ENCODE data around the gene SSH2.

- TF ChIP-seq, protein P1, sequence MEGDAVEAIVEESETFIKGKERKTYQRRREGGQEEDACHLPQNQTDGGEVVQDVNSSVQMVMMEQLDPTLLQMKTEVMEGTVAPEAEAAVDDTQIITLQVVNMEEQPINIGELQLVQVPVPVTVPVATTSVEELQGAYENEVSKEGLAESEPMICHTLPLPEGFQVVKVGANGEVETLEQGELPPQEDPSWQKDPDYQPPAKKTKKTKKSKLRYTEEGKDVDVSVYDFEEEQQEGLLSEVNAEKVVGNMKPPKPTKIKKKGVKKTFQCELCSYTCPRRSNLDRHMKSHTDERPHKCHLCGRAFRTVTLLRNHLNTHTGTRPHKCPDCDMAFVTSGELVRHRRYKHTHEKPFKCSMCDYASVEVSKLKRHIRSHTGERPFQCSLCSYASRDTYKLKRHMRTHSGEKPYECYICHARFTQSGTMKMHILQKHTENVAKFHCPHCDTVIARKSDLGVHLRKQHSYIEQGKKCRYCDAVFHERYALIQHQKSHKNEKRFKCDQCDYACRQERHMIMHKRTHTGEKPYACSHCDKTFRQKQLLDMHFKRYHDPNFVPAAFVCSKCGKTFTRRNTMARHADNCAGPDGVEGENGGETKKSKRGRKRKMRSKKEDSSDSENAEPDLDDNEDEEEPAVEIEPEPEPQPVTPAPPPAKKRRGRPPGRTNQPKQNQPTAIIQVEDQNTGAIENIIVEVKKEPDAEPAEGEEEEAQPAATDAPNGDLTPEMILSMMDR (IDR thresholded peaks at IDR 0.05), result no peak
- no peak for TF ChIP-seq POLR2A (IDR thresholded peaks at IDR 0.05)
These were observed 181.6 kb downstream of the SSH2 start for GRCh38 chr17:29748400-29748799.

Measured in ovary (tissue), 3 donors.